Endothelial cell of umbilical vein (primary cell): ENCODE results near the gene ITPRID2. TPM values are rescaled to one million over a fixed set of nuclear protein-coding genes. Genes with fewer than 3 reads are reported as not detected.

Experiments used
- BruUV-seq: library from RNA; stranded (reverse); fragments of 400-500 nt; replicated peaks from 2 replicates; lab custom pipeline; 2021; lab: Mats Ljungman, UMichigan
- CTCF ChIA-PET: fragments of 300-600, 350-600 bp; sonication (Branson Sonifier 250); formaldehyde crosslinking; loops from one replicate; lab custom pipeline; 2021; ENCODE audit warnings: antibody characterized with exemption, inconsistent platforms; lab: Charles Lee
- POLR2A ChIA-PET: fragments of 300-600, 350-600 bp; sonication (Branson Sonifier 250); formaldehyde crosslinking; loops from one replicate; lab custom pipeline; 2021; ENCODE audit warnings: antibody characterized with exemption, inconsistent platforms; lab: Charles Lee
- DNase-seq: peaks from one replicate; pipeline ENCODE4 v3.0.0-alpha.2; 2011; ENCODE audit warnings: low read depth, low spot score
- FAIRE-seq: peaks from 2 replicates; lab custom pipeline; 2011; peaks lifted over from hg19 to GRCh38; lab: Jason Lieb, UNC
- H2AFZ ChIP-seq: 2 replicates; pipeline ENCODE4 v1.6.0; 2012; ENCODE audit warnings: low read depth, low read length, control low read depth, inconsistent platforms
- H3K27ac ChIP-seq: 2 replicates; pipeline ENCODE4 v1.5.1; 2011; ENCODE audit warnings: low read depth, mild to moderate bottlenecking, control low read depth, low read length, moderate library complexity; ENCODE audit not compliant: insufficient read depth
- H3K27me3 ChIP-seq, 2 experiments: 2 replicates each; pipeline versions ENCODE4 v1.6.0 to v1.6.1; 2011; ENCODE audit warnings: low read length in 2 of 2, mixed read lengths in 1 of 2; ENCODE audit not compliant: control insufficient read depth in 2 of 2, insufficient read depth in 2 of 2
- H3K36me3 ChIP-seq, 2 experiments: 2 replicates in 1 of 2; 3 replicates in 1 of 2; pipeline ENCODE4 v1.5.1; 2011; ENCODE audit warnings: low read length in 2 of 2, mild to moderate bottlenecking in 1 of 2, moderate library complexity in 1 of 2; ENCODE audit not compliant: control insufficient read depth in 2 of 2, insufficient read depth in 2 of 2; ENCODE audit errors: extremely low read depth in 1 of 2
- H3K4me1 ChIP-seq: 3 replicates; pipeline ENCODE4 v1.5.1; 2011; ENCODE audit warnings: mild to moderate bottlenecking, low read length; ENCODE audit not compliant: control insufficient read depth, insufficient read depth; ENCODE audit errors: extremely low read depth
- H3K4me2 ChIP-seq: 2 replicates; pipeline ENCODE4 v1.6.1; 2011; ENCODE audit warnings: low read length, control low read depth, mixed read lengths; ENCODE audit not compliant: insufficient read depth
- H3K4me3 ChIP-seq, 3 experiments: fragments of 200-600 bp in 1 of 3; sonication (generic), shearing (Covaris generic) in 1 of 3; replicated peaks in 1 of 3; 2 replicates each; pipeline ENCODE4 v1.5.1; 2011 to 2016; ENCODE audit warnings: control low read depth in 3 of 3, low read length in 3 of 3, mild to moderate bottlenecking in 2 of 3, inconsistent platforms in 1 of 3, low read depth in 1 of 3, moderate library complexity in 1 of 3; ENCODE audit not compliant: insufficient read depth in 1 of 3
- H3K79me2 ChIP-seq: 2 replicates; pipeline ENCODE4 v1.6.0; 2012; ENCODE audit warnings: low read length, inconsistent platforms; ENCODE audit not compliant: control insufficient read depth, insufficient read depth
- H3K9ac ChIP-seq: replicated peaks from 2 replicates; pipeline ENCODE3; 2011; ENCODE audit warnings: low read length, control low read depth; ENCODE audit not compliant: insufficient read depth; ENCODE audit errors: extremely low read depth
- H3K9me1 ChIP-seq: replicated peaks from 3 replicates; pipeline ENCODE4 v1.6.0; 2011; ENCODE audit warnings: mild to moderate bottlenecking, low read length; ENCODE audit not compliant: control insufficient read depth, insufficient read depth; ENCODE audit errors: extremely low read depth
- H3K9me3 ChIP-seq: replicated peaks from 2 replicates; pipeline ENCODE4 v1.5.1; 2012; ENCODE audit warnings: low read length, inconsistent platforms; ENCODE audit not compliant: control insufficient read depth, insufficient read depth
- H4K20me1 ChIP-seq: replicated peaks from 2 replicates; pipeline ENCODE3; 2011; ENCODE audit warnings: mild to moderate bottlenecking, low read length; ENCODE audit not compliant: control insufficient read depth, insufficient read depth; ENCODE audit errors: extremely low read depth
- EZH2 ChIP-seq: IDR thresholded peaks from 2 replicates; pipeline ENCODE4 v1.6.1; 2012; ENCODE audit warnings: borderline replicate concordance, low read depth, mild to moderate bottlenecking, moderate library complexity, low read length, inconsistent platforms; ENCODE audit not compliant: severe bottlenecking
- FOS ChIP-seq: IDR thresholded peaks from 2 replicates; pipeline ENCODE4 v1.6.1; 2011; ENCODE audit warnings: mild to moderate bottlenecking, low read length, moderate library complexity, borderline replicate concordance; ENCODE audit not compliant: insufficient read depth
- GATA2 ChIP-seq: IDR thresholded peaks from 2 replicates; pipeline ENCODE4 v1.7.0; 2011; ENCODE audit warnings: low read depth, mild to moderate bottlenecking, moderate library complexity, mixed read lengths, low read length; ENCODE audit not compliant: insufficient read length, insufficient read depth
- JUN ChIP-seq: IDR thresholded peaks from 2 replicates; pipeline ENCODE4 v1.6.1; 2011; ENCODE audit warnings: borderline replicate concordance, low read depth; ENCODE audit not compliant: insufficient read length, insufficient read depth
- MYC ChIP-seq: IDR thresholded peaks from one replicate; pipeline ENCODE4 v1.6.1; 2011; ENCODE audit warnings: mild to moderate bottlenecking, low read depth, low read length
- POLR2A ChIP-seq: IDR thresholded peaks from 2 replicates; pipeline ENCODE4 v1.6.1; 2012; ENCODE audit warnings: low read depth, mild to moderate bottlenecking, control low read depth, low read length
- POLR2AphosphoS5 ChIP-seq: IDR thresholded peaks from 2 replicates; pipeline ENCODE4 v1.6.1; 2012; ENCODE audit warnings: low read depth, mild to moderate bottlenecking, control low read depth, low read length, moderate library complexity; ENCODE audit not compliant: insufficient read depth
- dilution Hi-C: fragments of 300-500 bp; cut with MboI; formaldehyde crosslinking; loops from one replicate; pipeline ENCODE4 v1.15.0; 2019; ENCODE audit warnings: low sequenced_read_pairs; ENCODE audit not compliant: extremely low pct_ligation_motif_present
- intact Hi-C: fragments of 100-400 bp; cut with micrococcal nuclease; formaldehyde crosslinking; loops from one replicate; pipeline ENCODE4 v1.10.0; 2022
- polyA plus RNA-seq, 4 experiments: library from polyadenylated mRNA; depleted of rRNA in 3 of 4; stranded (reverse) in 3 of 4; unstranded in 1 of 4; fragments of >200 nt; gene quantifications; 2 replicates each; pipeline versions ENCODE4 v1.2.1 to v1.2.3, GENCODE V29; 2011 to 2012; ENCODE audit warnings: missing spikeins in 1 of 4
- total RNA-seq: library from RNA; stranded (reverse); gene quantifications from 2 replicates; pipeline ENCODE4 v1.2.3, GENCODE V29; 2021
- TF ChIP-seq, protein P1 (sequence below), 2 donors: IDR thresholded peaks; 1 replicate in 1 of 2; 2 replicates in 1 of 2; pipeline ENCODE4 v1.5.1; 2011; ENCODE audit warnings: low read length in 2 of 2, mild to moderate bottlenecking in 2 of 2, moderate library complexity in 2 of 2, control low read depth in 1 of 2, inconsistent platforms in 1 of 2, low read depth in 1 of 2; ENCODE audit not compliant: insufficient read depth in 1 of 2; ENCODE audit errors: extremely low read depth in 1 of 2
- TF ChIP-seq, protein P2 (sequence below): IDR thresholded peaks from 2 replicates; pipeline ENCODE4 v1.6.1; 2011; ENCODE audit not compliant: insufficient read depth, insufficient read length

Gene ITPRID2
- total and polyA plus RNA-seq, 2 donors (not counting 3 experiments of a cell fraction or from before 2014, with no cell fraction given): 37.6 to 272 TPM

- H3K4me2 ChIP-seq: no peak overlapping the region
Observed at GRCh38 chr2:181847198-181847556, 44.4 kb upstream of the ITPRID2 start.

GRCh38 chr2:181847702-181848101, 43.8 kb upstream of the ITPRID2 start:
- no peaks in the 10 kb centered on the region for H3K9me1 ChIP-seq
- H3K27ac ChIP-seq: no peak overlapping the region
- no peaks in the 10 kb centered on the region for H3K9me3 ChIP-seq
- ChIA-PET CTCF (no interaction called here), POLR2A (no interaction called here)
- H3K27me3 ChIP-seq: no peaks in the 10 kb centered on the region
- no peak overlapping the region for H3K4me2 ChIP-seq
- no peak overlapping the region for H3K4me3 ChIP-seq
- H4K20me1 ChIP-seq: no peaks in the 10 kb centered on the region
- dilution Hi-C loops (no loop called here), intact Hi-C loops (no loop called here)
- no peak overlapping the region for H3K9ac ChIP-seq
- H3K79me2 ChIP-seq: no peaks in the 10 kb centered on the region
- H3K4me1 ChIP-seq: peaks cover 4% of the 10 kb centered on the region
- no peak for TF ChIP-seq FOS
- TF ChIP-seq, protein P1, sequence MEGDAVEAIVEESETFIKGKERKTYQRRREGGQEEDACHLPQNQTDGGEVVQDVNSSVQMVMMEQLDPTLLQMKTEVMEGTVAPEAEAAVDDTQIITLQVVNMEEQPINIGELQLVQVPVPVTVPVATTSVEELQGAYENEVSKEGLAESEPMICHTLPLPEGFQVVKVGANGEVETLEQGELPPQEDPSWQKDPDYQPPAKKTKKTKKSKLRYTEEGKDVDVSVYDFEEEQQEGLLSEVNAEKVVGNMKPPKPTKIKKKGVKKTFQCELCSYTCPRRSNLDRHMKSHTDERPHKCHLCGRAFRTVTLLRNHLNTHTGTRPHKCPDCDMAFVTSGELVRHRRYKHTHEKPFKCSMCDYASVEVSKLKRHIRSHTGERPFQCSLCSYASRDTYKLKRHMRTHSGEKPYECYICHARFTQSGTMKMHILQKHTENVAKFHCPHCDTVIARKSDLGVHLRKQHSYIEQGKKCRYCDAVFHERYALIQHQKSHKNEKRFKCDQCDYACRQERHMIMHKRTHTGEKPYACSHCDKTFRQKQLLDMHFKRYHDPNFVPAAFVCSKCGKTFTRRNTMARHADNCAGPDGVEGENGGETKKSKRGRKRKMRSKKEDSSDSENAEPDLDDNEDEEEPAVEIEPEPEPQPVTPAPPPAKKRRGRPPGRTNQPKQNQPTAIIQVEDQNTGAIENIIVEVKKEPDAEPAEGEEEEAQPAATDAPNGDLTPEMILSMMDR (IDR thresholded peaks at IDR 0.05; ENCODE audit: extremely low read depth in 1 of 2, insufficient read depth in 1 of 2, low read depth in 1 of 2, low read length in 2 of 2): no peak
- TF ChIP-seq, protein P2, sequence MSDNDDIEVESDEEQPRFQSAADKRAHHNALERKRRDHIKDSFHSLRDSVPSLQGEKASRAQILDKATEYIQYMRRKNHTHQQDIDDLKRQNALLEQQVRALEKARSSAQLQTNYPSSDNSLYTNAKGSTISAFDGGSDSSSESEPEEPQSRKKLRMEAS: no peak
- no peak for TF ChIP-seq EZH2
- TF ChIP-seq POLR2AphosphoS5: no peak
- no peak for TF ChIP-seq POLR2A
- TF ChIP-seq GATA2: no peak
- TF ChIP-seq MYC: no peak
- TF ChIP-seq JUN: no peak
- no TSS peak for BruUV-seq
- no peak for DNase-seq
- FAIRE-seq: no peak
- no peak overlapping the region for H2AFZ ChIP-seq
- H3K36me3 ChIP-seq: no peaks in the 10 kb centered on the region

More at GRCh38 chr2:181847198-181847556, 44.4 kb upstream of the ITPRID2 start:
- intact Hi-C loops (no loop called here), dilution Hi-C loops (no loop called here)
- Histone ChIP-seq H3K9ac (no peak overlapping the region), H3K27ac (no peak overlapping the region), H3K4me1 (peaks cover 4% of the 10 kb centered on the region), H3K9me3 (no peaks in the 10 kb centered on the region), H4K20me1 (no peaks in the 10 kb centered on the region), H3K27me3 (no peaks in the 10 kb centered on the region), H3K36me3 (no peaks in the 10 kb centered on the region), H2AFZ (no peak overlapping the region), H3K9me1 (no peaks in the 10 kb centered on the region), H3K79me2 (no peaks in the 10 kb centered on the region), H3K4me3 (no peak overlapping the region)
- TF ChIP-seq, protein P2: no peak
- TF ChIP-seq GATA2 (no peak), POLR2A (no peak), JUN (no peak)
- TF ChIP-seq, protein P1 (IDR thresholded peaks at IDR 0.05; ENCODE audit: extremely low read depth in 1 of 2, insufficient read depth in 1 of 2, low read depth in 1 of 2, low read length in 2 of 2): no peak
- ChIA-PET POLR2A (no interaction called here), CTCF (no interaction called here)
- FAIRE-seq: no peak
- BruUV-seq: no TSS peak
- no peak for DNase-seq
